Spinal cord (tissue), 10 donors: Measurements from ENCODE around the gene CACNB2. TPM values are rescaled to one million over a fixed set of nuclear protein-coding genes. Genes with fewer than 3 reads are reported as not detected.
A peak's percentile ranks its signal among the peaks of the same experiment; 100 is the strongest.

ENCODE experiments used
- DNase-seq, 6 donors: peaks; one replicate each; pipeline versions ENCODE4 v3.0.0 to v3.0.0-alpha.2; 2013 to 2015; ENCODE audit warnings: low spot score in 6 of 6, low read depth in 4 of 6
- H3K27ac ChIP-seq: one replicate; pipeline ENCODE4 v1.5.1; 2013; ENCODE audit warnings: low read depth, low read length, control low read depth
- H3K27me3 ChIP-seq: one replicate; pipeline ENCODE4 v1.6.1; 2013; ENCODE audit warnings: low read length; ENCODE audit not compliant: control insufficient read depth, insufficient read depth
- H3K36me3 ChIP-seq: one replicate; pipeline ENCODE4 v1.6.1; 2013; ENCODE audit warnings: low read length; ENCODE audit not compliant: control insufficient read depth, insufficient read depth
- H3K4me1 ChIP-seq: one replicate; pipeline ENCODE4 v1.6.1; 2013; ENCODE audit warnings: low read length; ENCODE audit not compliant: control insufficient read depth, insufficient read depth
- H3K4me3 ChIP-seq: one replicate; pipeline ENCODE4 v1.5.1; 2013; ENCODE audit warnings: low read depth, low read length, control low read depth
- H3K9me3 ChIP-seq: one replicate; pipeline ENCODE4 v1.6.1; 2013; ENCODE audit warnings: low read length; ENCODE audit not compliant: control insufficient read depth, insufficient read depth
- WGBS: methylation state at CpG from one replicate; pipeline ENCODE4 v1.1.5; 2013; ENCODE audit warnings: missing lambda C conversion rate; ENCODE audit not compliant: insufficient coverage; 5-methylcytosine and 5-hydroxymethylcytosine counted together
- polyA plus RNA-seq, 2 donors: library from polyadenylated mRNA; unstranded; fragments of 120-200 nt; gene quantifications; one replicate each; pipeline ENCODE4 v1.2.1, GENCODE V29; 2013; ENCODE audit not compliant: insufficient read length in 2 of 2
- total RNA-seq, 2 donors: library from RNA; depleted of rRNA in 1 of 2; stranded (reverse); fragments of 120-200 nt in 1 of 2; fragments of >200 nt in 1 of 2; gene quantifications; one replicate each; pipeline versions ENCODE4 v1.2.3 to v1.2.4, GENCODE V29; 2013 to 2014
- donor health status: healthy.

The CACNB2 gene
- total and polyA plus RNA-seq, 4 donors, result 18.4 to 32.7 (median 24.9) TPM

- H3K36me3 ChIP-seq, result no peaks in the 10 kb centered on the region
- H3K27me3 ChIP-seq, result no peaks in the 10 kb centered on the region
- no peaks in the 10 kb centered on the region for H3K9me3 ChIP-seq
- peak in 2 of 6 donors; percentile 78 to 90 for DNase-seq
- no peak overlapping the region for H3K4me3 ChIP-seq
- H3K4me1 ChIP-seq, result no peaks in the 10 kb centered on the region
- WGBS, result no CpG with 5 or more reads among the region's 2 CpGs
- H3K27ac ChIP-seq, result no peak overlapping the region
Observed at GRCh38 chr10:18216482-18216881, 76.3 kb downstream of the CACNB2 start.

GRCh38 chr10:18217577-18217976 is 77.4 kb downstream of the CACNB2 start:
- DNase-seq, result no peak
- H3K27ac ChIP-seq, result no peak overlapping the region
- H3K4me3 ChIP-seq, result no peak overlapping the region
- no peaks in the 10 kb centered on the region for H3K9me3 ChIP-seq
- no peaks in the 10 kb centered on the region for H3K4me1 ChIP-seq
- 100% methylated on average over 1 of the region's 2 CpGs for WGBS
- no peaks in the 10 kb centered on the region for H3K36me3 ChIP-seq
- no peaks in the 10 kb centered on the region for H3K27me3 ChIP-seq

- no peaks in the 10 kb centered on the region for H3K9me3 ChIP-seq
- H3K27me3 ChIP-seq, result no peaks in the 10 kb centered on the region
- H3K4me3 ChIP-seq, result no peak overlapping the region
- DNase-seq, result no peak
- H3K4me1 ChIP-seq, result no peaks in the 10 kb centered on the region
- no peaks in the 10 kb centered on the region for H3K36me3 ChIP-seq
- no CpG with 5 or more reads among the region's 1 CpG for WGBS
- no peak overlapping the region for H3K27ac ChIP-seq
Observed at GRCh38 chr10:18219146-18219545, 78.9 kb downstream of the CACNB2 start.

- Histone ChIP-seq H3K4me3 (no peak overlapping the region), H3K9me3 (no peaks in the 10 kb centered on the region), H3K36me3 (no peaks in the 10 kb centered on the region), H3K27me3 (no peaks in the 10 kb centered on the region), H3K27ac (no peak overlapping the region), H3K4me1 (no peaks in the 10 kb centered on the region)
- no peak for DNase-seq
- 100% methylated on average over 1 of the region's 4 CpGs for WGBS
Observed at GRCh38 chr10:18221123-18221522, 80.9 kb downstream of the CACNB2 start.

- 60% methylated on average over 1 of the region's 4 CpGs for WGBS
- Histone ChIP-seq H3K36me3 (no peaks in the 10 kb centered on the region), H3K9me3 (no peaks in the 10 kb centered on the region), H3K27ac (no peak overlapping the region), H3K4me1 (no peaks in the 10 kb centered on the region), H3K27me3 (no peaks in the 10 kb centered on the region), H3K4me3 (no peak overlapping the region)
- DNase-seq, result no peak
Observed at GRCh38 chr10:18221882-18222281, 81.7 kb downstream of the CACNB2 start.

- H3K36me3 ChIP-seq, result no peaks in the 10 kb centered on the region
- H3K4me3 ChIP-seq, result no peak overlapping the region
- no peak for DNase-seq
- no peaks in the 10 kb centered on the region for H3K27me3 ChIP-seq
- H3K4me1 ChIP-seq, result no peaks in the 10 kb centered on the region
- WGBS, result 83% methylated on average over 1 of the region's 3 CpGs
- no peaks in the 10 kb centered on the region for H3K9me3 ChIP-seq
- no peak overlapping the region for H3K27ac ChIP-seq
Observed at GRCh38 chr10:18222866-18223265, 82.6 kb downstream of the CACNB2 start.

- H3K4me1 ChIP-seq, result no peaks in the 10 kb centered on the region
- H3K9me3 ChIP-seq, result no peaks in the 10 kb centered on the region
- H3K4me3 ChIP-seq, result no peak overlapping the region
- WGBS, result 90% methylated on average over 2 of the region's 2 CpGs
- no peaks in the 10 kb centered on the region for H3K27me3 ChIP-seq
- no peak for DNase-seq
- no peaks in the 10 kb centered on the region for H3K36me3 ChIP-seq
- H3K27ac ChIP-seq, result no peak overlapping the region
Observed at GRCh38 chr10:18223898-18224297, 83.7 kb downstream of the CACNB2 start.

GRCh38 chr10:18224626-18225445 is 84.6 kb downstream of the CACNB2 start:
- no peaks in the 10 kb centered on the region for H3K4me1 ChIP-seq
- no peaks in the 10 kb centered on the region for H3K27me3 ChIP-seq
- no peak overlapping the region for H3K4me3 ChIP-seq
- no peak overlapping the region for H3K27ac ChIP-seq
- no peaks in the 10 kb centered on the region for H3K9me3 ChIP-seq
- WGBS, result 69% methylated on average over 9 of the region's 12 CpGs
- H3K36me3 ChIP-seq, result no peaks in the 10 kb centered on the region
- no peak for DNase-seq

- DNase-seq, result no peak
- H3K4me1 ChIP-seq, result no peaks in the 10 kb centered on the region
- no peak overlapping the region for H3K4me3 ChIP-seq
- no peaks in the 10 kb centered on the region for H3K36me3 ChIP-seq
- WGBS, result no CpG with 5 or more reads among the region's 5 CpGs
- H3K27me3 ChIP-seq, result no peaks in the 10 kb centered on the region
- no peak overlapping the region for H3K27ac ChIP-seq
- H3K9me3 ChIP-seq, result no peaks in the 10 kb centered on the region
Observed at GRCh38 chr10:18226336-18226735, 86.1 kb downstream of the CACNB2 start.

GRCh38 chr10:18229826-18230225 is 89.6 kb downstream of the CACNB2 start:
- Histone ChIP-seq H3K4me3 (no peak overlapping the region), H3K9me3 (no peaks in the 10 kb centered on the region), H3K27ac (no peak overlapping the region), H3K27me3 (no peaks in the 10 kb centered on the region), H3K36me3 (no peaks in the 10 kb centered on the region), H3K4me1 (no peaks in the 10 kb centered on the region)
- no peak for DNase-seq
- WGBS, result 92% methylated on average over 2 of the region's 3 CpGs
